Gastroesophageal sphincter (tissue), 2 donors: Measurements from ENCODE around the gene FOSL1.
A peak's percentile ranks its signal among the peaks of the same experiment; 100 is the strongest.

Source experiments
- POLR2A ChIP-seq, 2 donors: fragments of 450-650 bp; IDR thresholded peaks; one replicate each; pipeline ENCODE4 v1.6.1; 2017; ENCODE audit warnings: antibody characterized with exemption in 2 of 2, mild to moderate bottlenecking in 2 of 2, moderate library complexity in 1 of 2
- POLR2AphosphoS5 ChIP-seq: sonication (generic); formaldehyde crosslinking; IDR thresholded peaks from one replicate; pipeline ENCODE4 v1.6.1; 2017; ENCODE audit warnings: antibody characterized with exemption

GRCh38 chr11:65919141-65919572, 19.0 kb upstream of the FOSL1 start, which contains the start of gene DRAP1:
- TF ChIP-seq POLR2A (IDR thresholded peaks at IDR 0.05) = peak; percentile 68 to 72
- peak; percentile 77 for TF ChIP-seq POLR2AphosphoS5
